B cell (primary cell): ENCODE measurements around the gene RNF126.

Experiments used
- CTCF ChIP-seq: fragments of 200-600 bp; IDR thresholded peaks from one replicate; pipeline ENCODE4 v1.8.0; 2022; ENCODE audit warnings: antibody characterized with exemption, mild to moderate bottlenecking
- EZH2 ChIP-seq: IDR thresholded peaks from 2 replicates; pipeline ENCODE4 v1.6.1; 2012; ENCODE audit warnings: borderline replicate concordance, low read depth, mild to moderate bottlenecking, moderate library complexity, low read length; ENCODE audit not compliant: insufficient read depth, poor library complexity, severe bottlenecking

- no peak for TF ChIP-seq CTCF
- TF ChIP-seq EZH2, result no peak
Observed at GRCh38 chr19:632579-633067, 30.4 kb downstream of the RNF126 start.
